GM18508 (cell line): ENCODE measurements around the gene USP22.
"Not testable (repeated sequence)": the region's sequence is repeated elsewhere in the genome, so short reads cannot be mapped to it uniquely, and the experiment has no call there.

Experiments
- ATAC-seq: cut with Tn5 transposase; IDR thresholded peaks from one replicate; pipeline ENCODE4 v1.9.1; 2021; ENCODE audit warnings: moderate number of reproducible peaks; ENCODE audit not compliant: insufficient read depth, unreplicated experiment

USP22 gene

GRCh38 chr17:21042458-21043295 is at the start of gene USP22:
Gene USP22 (minus strand): TSS chr17:21043011. CDS start chr17:21042835, 176 bp downstream.
- ATAC-seq, result peak; percentile 19

- no peak for ATAC-seq
Measured at GRCh38 chr17:21090902-21091618, 48.2 kb upstream of the USP22 start.

GRCh38 chr17:21089933-21090901 is 47.4 kb upstream of the USP22 start:
- ATAC-seq, result no peak

DNA sequence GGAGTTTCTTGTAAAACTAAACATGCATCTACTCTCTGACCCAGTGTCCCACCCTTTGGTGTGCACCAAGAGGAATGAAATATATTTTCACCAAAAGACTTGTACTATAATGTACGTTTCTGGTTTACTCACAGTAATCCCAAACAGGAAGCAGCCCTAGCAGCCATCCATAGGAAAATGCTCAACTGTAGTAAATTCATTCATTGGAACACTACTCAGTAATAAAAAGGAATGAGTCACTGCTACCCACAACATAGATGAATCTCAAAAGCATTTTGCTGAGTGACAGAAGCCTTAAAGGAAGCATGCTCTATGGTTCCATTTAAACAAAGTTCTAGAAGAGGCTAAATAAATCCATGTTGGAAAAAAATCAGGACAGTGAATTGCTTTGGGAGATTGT is 46.3 kb upstream of the USP22 start:
- no peak for ATAC-seq

- no peak for ATAC-seq
Measured at GRCh38 chr17:21085707-21086106, 42.9 kb upstream of the USP22 start.

DNA sequence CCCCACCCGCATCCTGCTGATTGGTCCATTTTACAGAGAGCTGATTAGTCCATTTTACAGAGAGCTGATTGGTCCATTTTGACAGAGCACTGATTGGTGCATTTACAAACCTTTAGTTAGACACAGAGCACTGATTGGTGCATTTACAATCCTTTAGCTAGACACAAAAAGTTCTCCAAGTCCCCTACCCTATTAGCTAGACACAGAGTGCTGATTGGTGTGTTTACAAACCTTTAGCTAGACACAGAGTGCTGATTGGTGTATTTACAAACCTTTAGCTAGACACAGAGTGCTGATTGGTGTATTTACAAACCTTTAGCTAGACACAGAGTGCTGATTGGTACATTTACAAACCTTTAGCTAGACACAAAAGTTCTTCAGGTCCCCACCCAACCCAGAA is 42.5 kb upstream of the USP22 start:
- not testable (repeated sequence) for ATAC-seq

DNA sequence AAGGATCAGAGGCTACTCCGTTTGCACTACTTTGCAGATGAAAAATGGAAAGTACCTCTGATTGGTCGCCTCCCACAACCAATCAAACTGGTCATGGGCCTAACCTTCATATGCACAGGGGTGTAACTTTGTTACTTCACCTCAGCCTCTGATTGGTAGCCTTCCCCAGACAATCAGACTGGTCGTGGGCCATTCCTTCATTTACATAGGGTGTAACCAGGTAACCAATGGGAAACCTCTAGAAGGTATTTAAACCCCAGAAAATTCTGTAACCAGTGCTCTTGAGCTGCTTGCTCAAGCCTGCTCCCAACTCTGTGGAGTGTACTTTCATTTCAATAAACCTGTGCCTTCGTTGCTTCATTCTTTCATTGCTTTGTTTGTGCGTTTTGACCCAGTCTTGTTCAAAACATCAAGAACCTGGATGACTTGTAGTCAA is 39.2 kb upstream of the USP22 start:
- ATAC-seq, result no peak

GRCh38 chr17:21079196-21079595 is 36.4 kb upstream of the USP22 start:
- no peak for ATAC-seq

DNA sequence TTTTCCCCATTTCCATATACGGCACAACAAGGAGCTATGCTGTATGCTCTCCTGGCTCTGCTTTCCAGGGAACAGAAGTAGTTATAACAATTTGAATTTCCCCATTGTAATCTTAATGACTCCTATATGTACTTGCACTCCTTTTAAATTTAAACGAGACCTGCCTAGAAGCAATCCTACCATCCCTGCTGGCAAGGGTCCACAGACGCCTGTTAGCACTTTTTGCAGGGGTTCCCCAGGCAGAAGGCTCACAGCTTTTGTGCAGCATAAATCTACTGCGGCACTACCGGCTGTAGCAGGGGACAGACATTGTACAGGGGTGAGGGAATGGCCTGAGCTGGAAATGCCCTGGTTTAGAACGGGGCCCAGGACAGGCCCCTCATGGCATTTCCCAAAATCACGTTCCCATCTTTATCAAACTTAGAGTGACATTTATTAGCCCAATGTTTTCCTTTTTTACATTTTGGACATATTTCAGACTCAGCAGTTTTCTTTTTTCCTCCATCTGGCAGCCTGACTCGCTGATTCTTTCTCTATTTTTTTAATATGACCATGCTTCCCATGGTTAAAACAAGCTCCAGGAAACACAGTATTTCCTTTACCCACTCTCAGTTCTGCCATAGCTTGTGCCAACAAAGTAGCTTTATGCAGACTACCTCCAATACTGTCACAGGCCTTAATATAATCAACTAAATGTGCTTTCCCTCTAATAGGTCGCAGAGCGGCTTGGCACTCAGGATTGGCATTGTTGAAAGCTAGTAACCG is 35.4 kb upstream of the USP22 start:
- ATAC-seq, result no peak

GRCh38 chr17:21077281-21077680 is 34.5 kb upstream of the USP22 start:
- ATAC-seq, result no peak

DNA sequence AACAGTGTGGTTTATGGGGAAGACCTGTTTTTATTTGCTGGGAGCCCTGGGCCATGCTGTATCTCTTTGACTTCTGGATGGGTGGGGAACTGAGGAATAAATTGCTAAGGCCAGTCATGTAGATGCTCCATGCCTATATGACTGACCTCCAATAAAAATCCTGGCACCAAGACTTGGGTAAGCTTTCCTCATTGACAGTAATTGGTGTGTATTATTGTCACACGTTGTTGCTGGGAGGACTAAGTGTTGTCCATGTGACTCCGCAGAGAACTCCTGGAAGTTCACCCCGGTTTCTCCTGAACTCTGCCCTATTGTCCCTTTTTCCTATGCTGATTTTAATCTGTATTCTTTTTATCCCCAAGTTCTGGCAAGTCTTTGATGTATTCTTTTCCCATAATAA is 33.4 kb upstream of the USP22 start:
- ATAC-seq, result no peak

- no peak for ATAC-seq
Measured at GRCh38 chr17:21075739-21076085, 32.9 kb upstream of the USP22 start.

DNA sequence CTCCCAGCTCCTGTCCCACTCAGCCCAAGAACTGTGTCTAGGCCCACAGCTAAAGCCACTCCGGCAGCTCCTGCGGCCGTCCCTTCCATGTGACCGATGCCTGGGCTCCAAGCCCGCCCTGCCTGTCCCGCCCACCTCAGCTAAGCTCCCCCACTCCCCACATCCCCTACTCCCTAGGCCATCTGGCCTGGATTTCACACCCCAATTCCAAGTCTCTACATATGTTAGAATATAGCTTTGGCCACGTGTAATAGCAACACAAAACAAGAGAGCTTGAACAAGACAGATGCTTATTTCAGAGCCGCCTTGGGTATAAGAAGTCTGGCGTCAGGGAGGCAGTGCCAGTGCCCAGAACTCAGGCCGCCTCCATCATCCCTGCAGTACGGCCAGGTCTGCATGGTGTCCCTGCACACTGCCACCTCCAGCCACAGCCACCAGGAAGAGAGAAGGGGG is 30.0 kb upstream of the USP22 start:
- no peak for ATAC-seq

DNA sequence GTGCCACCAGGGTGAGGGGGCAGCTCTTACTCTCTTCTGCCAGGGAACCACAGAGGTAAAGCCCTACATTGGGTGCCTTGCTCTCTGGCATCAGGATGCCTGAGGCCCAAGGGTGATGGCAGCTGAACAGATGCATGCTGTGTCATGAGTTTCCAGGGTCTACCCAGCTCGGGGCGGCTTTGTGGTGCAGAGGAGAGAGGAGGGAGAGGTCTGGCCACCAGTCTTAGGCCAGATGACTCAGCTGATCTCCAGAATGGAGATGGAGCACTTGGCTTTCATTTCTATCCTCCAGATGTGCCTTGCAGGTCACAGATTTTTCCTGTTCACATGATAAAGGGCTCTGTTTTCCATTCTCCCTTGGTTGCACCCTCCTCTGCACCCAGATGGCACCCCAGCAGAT is 23.6 kb upstream of the USP22 start:
- no peak for ATAC-seq

- no peak for ATAC-seq
Measured at GRCh38 chr17:21061971-21062526, 19.2 kb upstream of the USP22 start.

DNA sequence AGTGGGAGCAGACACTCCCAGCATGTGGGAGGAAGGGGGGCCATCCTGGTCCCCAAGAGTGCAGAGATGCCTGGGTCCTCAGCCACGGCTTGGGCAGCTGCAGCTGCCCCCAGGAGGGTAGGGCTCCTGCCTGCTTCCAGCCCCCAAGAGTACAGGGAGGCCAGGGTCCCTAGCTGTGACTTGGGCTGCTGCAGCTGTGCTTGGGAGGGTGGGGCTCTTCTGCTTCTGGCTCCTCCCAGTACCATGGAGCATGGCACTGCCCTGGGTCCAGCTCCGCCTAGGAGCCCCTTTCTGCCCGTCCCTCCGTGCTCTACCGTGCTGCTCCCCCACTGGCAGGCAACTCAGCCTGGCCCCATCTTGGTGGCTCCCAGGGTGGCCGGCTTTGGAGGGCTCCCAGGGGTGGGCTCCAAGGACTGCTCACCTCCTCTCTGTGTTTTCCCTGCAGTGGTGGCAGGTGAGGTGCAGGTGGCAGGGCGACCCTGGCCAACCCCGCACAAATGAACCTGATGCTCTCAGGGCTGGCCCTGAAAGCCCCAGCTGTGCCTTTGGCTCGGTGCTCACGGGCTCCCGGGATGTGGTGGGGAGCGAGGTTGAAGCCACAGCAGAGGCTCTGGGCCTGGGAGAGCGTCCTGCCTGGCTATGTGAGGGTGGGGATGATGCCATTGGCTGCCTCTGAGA is 18.5 kb upstream of the USP22 start:
- no peak for ATAC-seq

DNA sequence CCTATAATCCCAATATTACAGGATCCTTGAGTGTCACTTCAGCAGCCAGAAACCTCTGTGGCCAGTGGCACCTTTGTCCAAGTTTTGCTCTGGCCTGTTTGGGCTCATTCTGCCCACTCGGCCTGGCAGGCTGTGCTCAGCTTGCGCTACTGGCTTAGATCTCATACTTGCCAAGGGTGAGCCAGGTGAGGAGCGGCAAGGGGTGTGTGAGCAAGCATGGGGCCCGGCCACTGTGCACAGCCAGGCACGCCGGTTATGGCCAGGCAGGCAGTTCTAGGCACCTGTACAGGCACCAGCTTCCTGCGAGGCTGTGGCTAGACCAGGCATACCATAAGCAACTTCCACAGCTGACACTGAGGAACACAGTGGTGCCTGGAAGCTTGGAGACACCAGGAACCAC is 16.9 kb upstream of the USP22 start:
- ATAC-seq, result no peak

- ATAC-seq, result no peak
Measured at GRCh38 chr17:21058098-21058893, 15.5 kb upstream of the USP22 start.
